T-helper 2 cell treated with Interferon-gamma antibody and Interleukin-4, amounts not matched to agents 100 ng/mL and 5 ng/mL, for 36 hours (primary cell): ENCODE results near the gene ALOX12B. TPM values are rescaled to one million over a fixed set of nuclear protein-coding genes. Genes with fewer than 3 reads are reported as not detected.
"Not testable (repeated sequence)": the region's sequence is repeated elsewhere in the genome, so short reads cannot be mapped to it uniquely, and the experiment has no call there.

Experiments
- intact Hi-C: fragments of 100-400 bp; cut with micrococcal nuclease; formaldehyde crosslinking; loops from one replicate; pipeline ENCODE4 v1.15.1; 2023
- total RNA-seq: library from RNA; stranded (reverse); gene quantifications from 2 replicates; pipeline ENCODE4 v1.2.3, GENCODE V29; 2022

ALOX12B gene
- total RNA-seq, 1 donor from 2014 or later, result not detected

GRCh38 chr17:8119581-8120519 is 32.3 kb upstream of the ALOX12B start:
- intact Hi-C loops, result loop anchor here (1.0 to 10.0 kb wide), 11 partner anchors 19 to 435 kb away; partner anchors contain the start of genes CHD3, CTC1, KDM6B and PFAS

DNA sequence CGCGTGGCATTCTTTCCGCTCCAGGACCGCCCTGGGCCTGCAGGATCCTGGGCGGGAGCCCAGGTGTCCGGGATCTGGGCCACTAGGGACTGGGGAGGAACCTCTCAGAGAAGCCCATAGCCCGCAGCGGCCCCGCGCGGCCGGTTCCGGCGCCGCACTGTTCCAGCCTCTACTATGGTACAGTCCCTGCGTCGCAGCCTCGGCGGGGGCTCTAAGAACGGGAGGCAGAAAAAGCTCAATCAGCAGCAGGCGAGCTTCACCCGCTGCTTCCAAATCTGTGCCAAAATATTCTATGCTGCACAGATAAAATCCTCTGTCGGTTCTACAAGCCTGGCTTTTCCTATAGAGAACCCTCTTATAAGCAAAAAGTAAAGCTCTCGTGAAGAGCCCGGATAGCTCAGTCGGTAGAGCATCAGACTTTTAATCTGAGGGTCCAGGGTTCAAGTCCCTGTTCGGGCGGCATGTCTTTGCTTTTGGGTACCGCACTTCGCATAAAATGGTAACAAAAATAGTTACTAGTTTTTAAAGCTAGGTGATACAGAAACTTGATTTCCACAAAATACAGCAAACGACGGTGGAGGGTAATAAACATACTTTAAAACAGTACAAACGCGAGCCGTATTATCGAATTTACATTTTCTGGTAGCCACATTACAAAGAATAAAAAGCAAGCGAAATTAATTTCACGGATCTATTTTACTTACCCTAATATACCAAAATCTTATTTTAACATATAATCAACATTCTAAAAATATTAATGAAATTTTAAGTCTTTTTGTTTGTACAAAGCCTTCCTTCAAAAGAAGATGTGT is 31.5 kb upstream of the ALOX12B start:
- intact Hi-C loops, result loop anchor here (1.0 kb wide), 2 partner anchors 37 to 103 kb away; no protein-coding TSS in a partner anchor

GRCh38 chr17:8117980-8118768 is 30.7 kb upstream of the ALOX12B start, which contains the start of gene ALOXE3:
Gene ALOXE3, minus strand, starts transcription at chr17:8118514. Its CDS starts 524 bp downstream, at chr17:8117990.
- intact Hi-C loops, result no loop called here

- intact Hi-C loops, result no loop called here
Measured at GRCh38 chr17:8117367-8117979, 30.0 kb upstream of the ALOX12B start.

GRCh38 chr17:8116776-8117175 is 29.3 kb upstream of the ALOX12B start:
- intact Hi-C loops, result no loop called here

GRCh38 chr17:8110907-8111306 is 23.4 kb upstream of the ALOX12B start:
- intact Hi-C loops, result loop anchor here (2.0 kb wide), 2 partner anchors 16 to 32 kb away; no protein-coding TSS in a partner anchor

DNA sequence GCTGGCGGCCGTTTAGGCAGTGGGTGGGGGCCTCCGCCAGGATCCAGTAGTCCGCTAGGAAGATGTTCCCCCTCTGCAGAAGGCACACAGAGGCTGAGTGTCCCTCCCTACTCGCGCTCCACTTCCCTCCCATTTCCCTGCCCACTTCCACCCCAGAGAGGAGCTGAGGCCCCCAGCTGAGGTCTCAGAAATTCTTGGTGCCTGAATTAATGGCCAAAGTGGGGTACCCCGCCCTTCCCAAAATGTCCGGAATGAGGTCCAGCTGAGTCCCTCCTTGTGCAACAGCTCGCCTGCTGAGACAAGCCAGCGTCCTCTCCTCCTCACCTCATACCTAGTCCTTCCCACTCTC is 22.9 kb upstream of the ALOX12B start:
- intact Hi-C loops, result loop anchor here (2.0 kb wide), 2 partner anchors 16 to 32 kb away; no protein-coding TSS in a partner anchor

GRCh38 chr17:8109661-8110455 is 22.3 kb upstream of the ALOX12B start:
- intact Hi-C loops, result loop anchor here (2.0 kb wide), 2 partner anchors 15 to 31 kb away; no protein-coding TSS in a partner anchor

GRCh38 chr17:8108972-8109660 is 21.6 kb upstream of the ALOX12B start:
- intact Hi-C loops, result no loop called here

DNA sequence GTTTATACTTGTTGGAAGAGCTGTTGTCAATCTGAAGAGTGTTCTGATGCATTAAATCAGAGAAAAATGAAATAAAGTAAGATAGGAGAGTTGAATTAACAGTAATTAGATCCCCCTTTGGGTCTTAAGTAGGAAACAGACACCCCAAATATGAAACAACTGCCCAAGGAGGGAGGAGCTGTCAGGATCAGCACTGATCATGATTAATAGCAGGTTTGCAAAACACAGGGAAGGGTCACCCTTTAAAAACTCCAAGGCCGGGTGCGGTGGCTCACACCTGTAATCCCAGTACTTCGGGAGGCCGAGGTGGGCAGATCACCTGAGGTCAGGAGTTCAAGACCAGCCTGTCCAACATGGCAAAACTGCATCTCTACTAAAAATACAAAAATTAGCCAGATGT is 19.5 kb upstream of the ALOX12B start:
- intact Hi-C loops, result not testable (repeated sequence)

GRCh38 chr17:8105957-8106398 is 18.5 kb upstream of the ALOX12B start:
- intact Hi-C loops, result no loop called here

DNA sequence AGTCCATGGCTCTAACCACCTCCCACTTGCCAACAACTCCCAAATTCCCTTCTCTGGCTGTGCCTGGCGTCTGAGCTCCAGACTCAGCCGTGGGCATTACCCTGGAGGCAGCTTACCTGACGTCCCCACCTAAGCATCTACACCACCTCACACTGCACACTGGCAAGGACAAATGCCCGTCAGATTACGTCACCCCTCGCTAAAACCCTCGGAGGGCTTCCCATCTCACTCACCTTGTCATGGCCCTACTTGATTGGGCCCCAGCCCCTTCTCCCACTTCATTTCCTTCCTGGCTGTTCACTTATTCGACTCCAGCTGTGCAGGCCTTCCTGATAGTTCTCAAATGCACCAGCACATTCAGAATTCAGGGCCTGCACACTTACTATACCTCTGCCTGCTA is 17.4 kb upstream of the ALOX12B start:
- intact Hi-C loops, result no loop called here

GRCh38 chr17:8103549-8103948 is 16.0 kb upstream of the ALOX12B start:
- intact Hi-C loops, result no loop called here

DNA sequence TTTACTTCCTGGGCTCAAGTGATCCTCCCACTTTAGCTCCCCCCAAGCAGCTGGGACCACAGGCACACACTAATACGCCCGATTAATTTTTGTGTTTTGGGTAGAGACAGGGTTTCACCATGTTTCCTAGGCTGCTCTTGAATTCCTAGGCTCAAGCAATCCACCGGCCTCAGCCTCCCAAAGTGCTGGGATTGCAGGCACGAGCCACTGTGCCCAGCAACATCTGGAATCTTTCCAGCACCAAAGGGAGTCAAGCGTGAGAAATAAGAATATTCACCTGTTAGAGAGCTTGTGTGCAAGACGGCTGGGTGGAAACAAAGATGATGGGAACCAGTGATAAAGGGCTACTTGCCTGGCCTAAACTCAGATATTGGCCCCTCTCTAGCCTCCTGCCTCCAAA is 14.2 kb upstream of the ALOX12B start:
- intact Hi-C loops, result no loop called here

DNA sequence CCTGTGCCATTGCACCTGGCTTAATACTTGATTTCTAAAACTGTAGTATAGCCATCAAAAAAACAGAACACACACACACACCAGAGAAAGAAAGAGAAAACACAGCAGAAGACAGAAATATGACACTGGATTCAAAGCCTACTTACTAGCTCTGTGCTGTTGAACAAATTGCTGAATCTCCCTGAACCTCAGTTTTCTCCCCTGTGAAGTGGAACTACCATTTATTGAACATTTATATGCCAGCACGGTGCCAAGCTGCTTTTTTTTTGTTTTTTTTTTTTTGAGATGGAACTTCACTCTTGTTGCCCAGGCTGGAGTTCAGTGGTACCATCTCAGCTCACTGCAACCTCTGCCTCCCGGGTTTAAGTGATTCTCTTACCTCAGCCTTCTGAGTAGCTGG is 13.2 kb upstream of the ALOX12B start:
- intact Hi-C loops, result no loop called here

DNA sequence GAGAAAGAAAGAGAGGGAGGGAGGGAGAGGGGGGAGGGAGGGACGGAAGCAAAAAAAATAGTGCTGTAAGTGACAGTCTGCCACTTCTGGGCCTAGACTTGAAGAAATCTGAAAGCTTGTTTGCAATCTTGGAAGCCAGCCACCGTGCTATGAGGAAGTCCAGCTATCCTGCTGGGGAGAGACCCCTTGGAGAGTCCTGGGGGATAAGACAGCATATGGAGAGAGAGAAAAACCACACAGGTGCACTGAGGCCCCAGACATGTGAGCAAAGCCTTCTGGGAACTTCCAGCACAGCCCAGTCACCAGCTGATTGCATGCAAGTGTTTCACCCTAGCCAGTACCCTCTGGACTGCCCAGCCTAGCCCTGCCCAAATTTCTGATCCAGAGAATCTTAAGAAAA is 12.6 kb upstream of the ALOX12B start:
- intact Hi-C loops, result no loop called here

GRCh38 chr17:8096541-8096940 is 9.0 kb upstream of the ALOX12B start:
- intact Hi-C loops, result no loop called here

DNA sequence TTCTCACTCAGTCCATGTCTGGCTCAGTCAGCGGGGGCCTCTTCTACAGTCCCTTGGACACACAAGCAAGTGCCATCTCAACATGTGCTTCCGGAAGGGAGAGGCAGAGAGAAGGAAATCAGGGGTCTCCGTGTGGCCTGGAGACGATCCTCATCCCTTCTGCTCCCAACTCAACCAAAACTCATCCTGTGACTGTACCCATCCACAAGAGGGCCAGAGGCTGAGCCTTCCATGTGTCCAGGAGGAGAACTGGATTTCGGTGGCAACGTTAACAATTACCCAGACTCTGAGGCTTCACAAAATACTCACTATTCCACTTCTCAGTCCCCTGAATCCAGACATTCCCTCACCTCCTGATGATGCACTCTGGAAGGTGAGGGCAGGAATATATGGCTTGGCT is 7.8 kb upstream of the ALOX12B start:
- intact Hi-C loops, result loop anchor here (2.0 kb wide), 1 partner anchor 15 kb away; no protein-coding TSS in a partner anchor
